ENCODE measurements around the gene RHOD.

RHOD gene

DNA sequence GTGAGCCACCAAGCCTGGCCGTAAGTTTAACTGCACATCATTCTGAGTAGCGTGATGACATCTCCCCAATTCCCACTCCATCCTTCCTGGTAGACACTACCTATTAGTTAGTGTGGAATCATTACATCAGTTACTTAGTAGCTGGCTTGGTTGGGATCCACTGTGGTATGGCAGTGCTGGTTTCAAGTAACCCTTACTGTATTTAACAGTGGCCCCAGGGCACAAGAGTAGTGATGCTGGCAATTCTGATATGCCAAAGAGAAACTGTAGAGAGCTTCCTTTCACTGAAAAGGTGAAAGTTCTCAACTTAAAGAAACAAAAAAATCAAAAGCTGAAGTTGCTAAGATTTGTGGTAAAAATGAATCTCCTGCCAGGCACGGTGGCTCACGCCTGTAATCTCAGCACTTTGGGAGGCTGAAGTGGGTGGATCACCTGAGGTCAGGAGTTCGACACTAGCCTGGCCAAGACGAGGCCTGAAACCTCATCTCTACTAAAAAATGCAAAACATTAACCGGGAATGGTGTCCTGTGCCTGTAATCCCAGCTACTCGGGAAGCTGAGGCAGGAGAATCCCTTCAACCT is 27.2 kb downstream of the RHOD start:
- TF ChIP-seq, protein P1, sequence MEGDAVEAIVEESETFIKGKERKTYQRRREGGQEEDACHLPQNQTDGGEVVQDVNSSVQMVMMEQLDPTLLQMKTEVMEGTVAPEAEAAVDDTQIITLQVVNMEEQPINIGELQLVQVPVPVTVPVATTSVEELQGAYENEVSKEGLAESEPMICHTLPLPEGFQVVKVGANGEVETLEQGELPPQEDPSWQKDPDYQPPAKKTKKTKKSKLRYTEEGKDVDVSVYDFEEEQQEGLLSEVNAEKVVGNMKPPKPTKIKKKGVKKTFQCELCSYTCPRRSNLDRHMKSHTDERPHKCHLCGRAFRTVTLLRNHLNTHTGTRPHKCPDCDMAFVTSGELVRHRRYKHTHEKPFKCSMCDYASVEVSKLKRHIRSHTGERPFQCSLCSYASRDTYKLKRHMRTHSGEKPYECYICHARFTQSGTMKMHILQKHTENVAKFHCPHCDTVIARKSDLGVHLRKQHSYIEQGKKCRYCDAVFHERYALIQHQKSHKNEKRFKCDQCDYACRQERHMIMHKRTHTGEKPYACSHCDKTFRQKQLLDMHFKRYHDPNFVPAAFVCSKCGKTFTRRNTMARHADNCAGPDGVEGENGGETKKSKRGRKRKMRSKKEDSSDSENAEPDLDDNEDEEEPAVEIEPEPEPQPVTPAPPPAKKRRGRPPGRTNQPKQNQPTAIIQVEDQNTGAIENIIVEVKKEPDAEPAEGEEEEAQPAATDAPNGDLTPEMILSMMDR (IDR thresholded peaks at IDR 0.05; ENCODE audit: control insufficient read depth, insufficient read depth, low read depth, low read length, missing control alignments) = no peak
- H3K4me3 ChIP-seq (ENCODE audit: control insufficient read depth, low read depth, low read length) = no peak overlapping the region
- DNase-seq (ENCODE audit: low read depth) = no peak

DNA sequence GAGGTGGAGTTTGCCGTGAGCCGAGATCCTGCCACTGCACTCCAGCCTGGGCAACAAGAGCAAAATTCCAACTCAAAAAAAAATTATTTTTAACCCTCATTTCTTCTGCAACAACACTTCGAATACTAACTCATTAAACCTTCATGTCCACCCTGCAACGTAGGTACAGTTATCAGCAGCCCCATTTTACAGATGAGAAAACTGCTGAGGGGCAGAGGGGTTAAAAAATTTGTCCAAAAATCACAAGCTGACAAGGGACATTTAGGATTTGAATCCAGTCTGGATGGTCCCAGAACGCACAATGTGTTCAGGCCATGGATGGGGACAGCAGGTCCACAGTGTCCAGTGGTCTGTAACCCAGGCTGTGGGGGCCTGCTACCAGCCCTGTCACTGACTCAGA is 29.0 kb downstream of the RHOD start:
- TF ChIP-seq, protein P1 (IDR thresholded peaks at IDR 0.05; ENCODE audit: control insufficient read depth, insufficient read depth, low read depth, low read length, missing control alignments) = no peak
- no peak for DNase-seq (ENCODE audit: low read depth)
- no peak overlapping the region for H3K4me3 ChIP-seq (ENCODE audit: control insufficient read depth, low read depth, low read length)

DNA sequence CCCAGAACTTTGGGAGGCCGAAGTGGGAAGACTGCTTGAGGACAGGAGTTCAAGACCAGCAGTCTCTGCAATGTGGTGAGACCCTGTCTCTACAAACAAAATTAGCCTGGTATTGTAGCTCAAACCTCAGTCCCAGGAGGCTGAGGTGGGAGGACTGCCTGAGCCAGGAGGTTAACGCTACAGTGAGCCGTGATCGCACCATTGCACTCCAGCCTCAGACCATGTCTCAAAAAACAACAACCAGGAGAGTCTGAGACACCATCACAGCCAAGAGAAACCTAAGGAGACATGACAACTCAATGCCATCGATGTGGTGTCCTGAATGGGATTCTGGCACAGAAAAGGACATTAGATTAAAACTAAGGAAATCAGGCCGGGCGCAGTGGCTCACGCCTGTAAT is 34.1 kb downstream of the RHOD start:
- DNase-seq (ENCODE audit: low read depth) = no peak
- H3K4me3 ChIP-seq (ENCODE audit: control insufficient read depth, low read depth, low read length) = no peak overlapping the region
- TF ChIP-seq, protein P1 (IDR thresholded peaks at IDR 0.05; ENCODE audit: control insufficient read depth, insufficient read depth, low read depth, low read length, missing control alignments) = no peak

DNA sequence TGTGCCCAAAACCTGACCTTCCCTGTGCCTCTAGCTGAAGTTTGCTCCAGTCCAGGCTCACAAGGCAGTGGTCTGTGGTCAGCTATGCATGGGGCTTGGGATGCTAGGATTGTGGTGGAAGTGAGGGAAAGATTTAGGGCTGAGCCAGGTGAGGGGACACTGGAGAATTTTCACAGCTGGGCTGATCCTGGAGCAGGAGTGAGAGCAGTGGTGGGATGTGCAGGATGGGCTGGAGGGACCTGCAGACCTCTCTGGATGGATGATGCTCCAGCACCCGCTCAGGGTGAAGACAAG is 38.5 kb downstream of the RHOD start:
- H3K4me3 ChIP-seq (ENCODE audit: control insufficient read depth, low read depth, low read length) = no peak overlapping the region
- DNase-seq (ENCODE audit: low read depth) = no peak
- TF ChIP-seq, protein P1 (IDR thresholded peaks at IDR 0.05; ENCODE audit: control insufficient read depth, insufficient read depth, low read depth, low read length, missing control alignments) = no peak

DNA sequence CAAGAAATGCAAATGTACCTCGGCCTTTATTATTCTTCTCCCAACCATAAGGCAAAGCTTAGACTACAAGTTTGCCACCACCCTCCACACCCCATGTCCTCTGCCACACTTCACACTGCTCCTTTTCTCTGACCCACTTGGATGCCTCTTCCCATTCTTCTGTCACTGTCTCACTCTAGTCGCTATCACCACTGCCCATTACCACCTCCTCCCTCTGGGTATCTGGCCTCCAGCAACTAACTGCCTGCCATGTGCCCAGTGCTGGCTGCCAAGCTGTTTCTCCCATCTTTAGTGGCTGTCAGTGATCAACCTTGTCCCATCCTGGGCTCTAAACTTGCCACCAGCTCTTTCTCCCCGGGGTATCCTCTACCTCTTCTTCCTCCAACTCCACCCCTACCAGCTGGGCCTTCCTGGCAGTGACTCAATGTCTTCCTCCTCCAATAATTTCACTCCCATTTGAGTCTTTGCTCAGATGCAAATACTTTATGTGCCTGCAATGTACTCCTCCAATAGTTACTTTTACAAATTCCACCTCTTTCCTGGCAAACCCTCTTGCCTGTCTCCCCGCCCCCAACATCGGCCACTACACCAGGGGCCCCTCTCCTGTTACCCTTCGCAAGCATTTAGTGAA is 42.3 kb downstream of the RHOD start:
- H3K4me3 ChIP-seq (ENCODE audit: control insufficient read depth, low read depth, low read length) = no peak overlapping the region
- DNase-seq (ENCODE audit: low read depth) = no peak
- TF ChIP-seq, protein P1 (IDR thresholded peaks at IDR 0.05; ENCODE audit: control insufficient read depth, insufficient read depth, low read depth, low read length, missing control alignments) = no peak

DNA sequence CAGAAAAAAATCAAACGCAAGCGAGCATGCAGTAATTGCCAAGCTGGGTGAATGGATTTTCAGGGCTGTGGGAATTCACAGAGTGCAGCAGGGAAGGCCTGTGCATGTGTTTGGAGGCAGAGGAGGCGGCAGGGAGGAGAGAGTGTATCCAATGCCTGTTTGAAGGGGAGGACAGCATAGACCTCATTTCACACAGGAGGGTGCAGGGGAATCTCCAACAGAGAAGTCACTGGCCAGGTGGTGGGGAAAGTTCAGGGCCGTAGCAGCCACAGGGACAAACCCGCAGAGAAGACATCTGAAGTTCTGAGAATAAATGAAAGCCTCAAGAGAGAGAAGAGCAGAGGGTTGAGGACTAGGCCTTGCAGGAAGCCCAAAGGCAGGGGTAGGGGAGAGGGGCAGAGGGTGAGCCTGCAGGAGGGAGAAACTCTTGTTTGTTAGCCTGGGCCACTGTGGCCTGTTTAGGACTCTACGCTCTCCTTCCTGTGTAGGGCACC is 43.2 kb downstream of the RHOD start:
- TF ChIP-seq, protein P1 (IDR thresholded peaks at IDR 0.05; ENCODE audit: control insufficient read depth, insufficient read depth, low read depth, low read length, missing control alignments) = no peak
- no peak for DNase-seq (ENCODE audit: low read depth)
- H3K4me3 ChIP-seq (ENCODE audit: control insufficient read depth, low read depth, low read length) = no peak overlapping the region
